ENCODE measurements around the gene YBX1.
A peak's percentile ranks its signal among the peaks of the same experiment; 100 is the strongest.
"Not testable (repeated sequence)": the region's sequence is repeated elsewhere in the genome, so short reads cannot be mapped to it uniquely, and the experiment has no call there.

Gene YBX1

DNA sequence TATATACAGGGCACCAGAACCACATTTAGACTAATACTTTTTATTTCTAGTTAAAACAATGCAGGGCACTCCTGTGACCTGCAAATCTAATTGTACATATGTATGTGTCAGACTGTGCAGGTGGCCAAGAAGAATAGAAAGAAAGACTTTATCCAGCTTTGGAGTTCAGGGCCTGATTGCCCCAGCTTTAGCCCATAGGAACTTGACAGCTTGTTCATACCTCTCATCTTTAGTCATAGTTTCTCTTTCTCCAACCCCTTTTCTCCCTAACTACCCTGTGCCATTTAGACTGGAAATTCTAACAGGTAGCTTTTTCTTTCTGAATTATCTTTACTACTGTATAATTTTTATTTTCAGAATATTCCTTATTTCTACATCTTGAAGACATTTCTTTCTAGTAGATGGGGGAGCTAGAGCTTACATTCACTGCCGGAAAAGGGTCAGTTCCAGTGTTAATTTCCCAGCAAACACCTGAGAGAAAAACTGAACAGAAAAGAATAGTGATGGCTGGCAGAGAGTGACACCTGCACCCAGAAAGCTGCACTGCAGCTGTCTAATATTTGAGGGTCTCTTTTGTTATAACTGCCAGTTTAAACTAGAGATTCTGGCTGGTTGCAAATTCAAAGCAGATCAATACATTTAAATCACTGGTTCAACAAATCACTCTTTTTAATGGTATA lies 8.4 kb downstream of the YBX1 start:
- peak; percentile 27 for FAIRE-seq

GRCh38 chr1:42691157-42691498 lies 8.9 kb downstream of the YBX1 start:
- FAIRE-seq: no peak

DNA sequence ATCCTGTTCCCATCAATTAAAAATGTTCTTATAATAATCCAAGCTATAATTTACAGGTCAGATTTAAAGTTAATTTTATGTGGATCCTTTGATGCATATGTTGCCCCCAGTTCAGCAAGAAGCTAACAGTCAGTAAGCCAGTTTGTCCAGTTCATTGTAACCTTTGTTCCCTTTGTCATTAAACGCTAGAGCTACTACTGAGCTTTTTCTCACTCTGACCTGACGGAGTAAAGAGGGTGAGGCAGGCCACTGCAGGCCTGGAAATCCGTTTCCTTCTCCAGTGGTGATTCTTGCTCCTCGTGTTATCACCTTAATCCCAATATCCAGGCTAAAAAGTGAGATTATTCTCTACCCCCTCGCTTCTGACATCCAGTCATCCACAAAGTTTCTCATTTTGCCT lies 10.2 kb downstream of the YBX1 start:
- FAIRE-seq: no peak

DNA sequence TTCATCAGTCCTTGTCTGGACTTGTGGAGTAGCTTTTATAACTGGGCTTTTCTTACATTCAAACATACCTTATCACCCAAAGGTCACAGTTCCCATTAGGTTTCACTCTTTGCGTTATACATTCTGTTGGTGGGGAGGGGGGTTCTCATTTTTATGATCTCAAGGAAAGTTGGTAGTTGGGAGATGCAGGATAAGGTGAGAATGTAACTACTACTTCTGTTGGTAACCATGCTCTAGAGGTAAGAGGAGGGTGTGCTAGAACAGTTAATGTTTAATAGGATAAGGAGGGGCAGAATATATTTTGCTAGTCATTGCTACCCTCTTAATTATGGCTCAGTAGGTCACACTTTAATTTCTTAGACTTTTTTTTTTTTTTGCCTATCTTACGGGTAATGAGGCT lies 10.7 kb downstream of the YBX1 start:
- FAIRE-seq: no peak

DNA sequence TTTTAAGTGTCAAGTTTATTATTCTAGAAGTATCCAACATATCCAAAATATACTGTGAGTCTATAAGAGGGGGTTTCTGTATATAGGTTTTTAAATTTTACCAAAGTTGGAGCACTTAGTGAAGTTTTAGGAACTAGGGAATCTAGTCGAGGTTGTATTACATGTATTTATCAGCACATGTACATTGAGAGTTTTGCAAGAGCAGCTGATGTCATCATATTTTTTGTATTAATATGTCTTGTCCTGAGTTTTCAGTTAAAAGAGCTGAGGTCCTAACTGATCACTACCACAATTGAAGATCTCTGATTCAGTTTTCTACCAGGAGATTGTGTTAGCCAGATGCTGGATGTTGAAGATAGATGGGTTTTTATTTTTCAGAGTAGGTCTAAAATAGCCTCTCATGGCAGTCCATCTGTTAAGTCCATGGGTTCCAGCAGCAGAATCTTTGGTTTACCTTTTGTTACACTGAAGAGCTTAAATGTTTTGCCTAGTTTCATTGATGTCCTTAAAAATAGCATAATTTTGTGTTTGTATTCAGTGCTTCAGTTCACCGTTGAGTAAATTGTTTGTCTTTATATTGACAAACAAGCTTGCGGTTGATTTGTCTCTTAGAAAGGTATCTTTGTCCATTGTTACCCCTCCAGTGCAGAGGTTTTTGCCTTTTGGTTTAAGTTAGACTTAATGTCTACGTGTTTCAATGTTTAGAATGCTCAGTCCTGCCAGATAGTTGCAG lies 16.0 kb downstream of the YBX1 start:
- FAIRE-seq: no peak

- FAIRE-seq: no peak
Observed at GRCh38 chr1:42700006-42700405, 17.8 kb downstream of the YBX1 start.

- FAIRE-seq: no peak
Observed at GRCh38 chr1:42703888-42704464, 21.8 kb downstream of the YBX1 start.

DNA sequence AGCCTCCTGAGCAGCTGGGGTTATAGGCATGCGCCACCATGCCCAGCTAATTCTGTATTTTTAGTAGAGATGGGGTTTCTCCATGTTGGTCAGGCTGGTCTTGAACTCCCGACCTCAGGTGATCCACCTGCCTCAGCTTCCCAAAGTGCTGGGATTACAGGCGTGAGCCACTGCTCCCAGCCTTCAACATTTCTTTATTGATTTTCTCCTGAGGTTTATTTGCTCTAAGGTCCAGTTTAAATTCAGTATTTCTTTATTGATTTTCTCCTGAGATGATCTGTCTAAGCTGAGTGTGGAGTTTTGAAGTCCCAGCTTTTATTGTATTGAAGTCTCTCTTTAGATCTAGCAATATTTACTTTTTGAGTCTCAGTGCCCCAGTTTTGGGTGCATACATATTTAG lies 30.6 kb downstream of the YBX1 start:
- FAIRE-seq: not testable (repeated sequence)

- FAIRE-seq: peak; percentile 71
Observed at GRCh38 chr1:42713293-42713692, 31.1 kb downstream of the YBX1 start.

- FAIRE-seq: not testable (repeated sequence)
Observed at GRCh38 chr1:42714441-42714840, 32.2 kb downstream of the YBX1 start.

GRCh38 chr1:42720868-42721267 lies 38.6 kb downstream of the YBX1 start:
- FAIRE-seq: no peak

DNA sequence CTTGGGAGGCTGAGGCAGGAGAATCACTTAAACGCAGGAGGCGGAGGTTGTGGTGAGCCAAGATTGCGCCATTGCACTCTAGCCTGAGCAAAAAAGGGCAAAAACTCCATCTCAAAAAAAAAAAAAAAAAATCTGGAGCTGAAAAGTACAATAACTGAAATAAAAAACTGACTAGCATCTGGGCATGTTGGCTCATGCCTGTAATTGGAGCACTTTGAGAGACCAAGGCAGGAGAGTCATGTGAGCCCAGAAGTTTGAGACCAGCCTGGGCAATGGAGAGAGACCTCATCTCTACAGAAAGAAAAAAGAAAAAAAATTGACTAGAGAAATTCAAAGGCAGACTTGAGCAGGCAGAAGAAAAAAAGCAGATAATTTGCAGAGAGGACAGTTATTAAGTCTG lies 39.7 kb downstream of the YBX1 start:
- no peak for FAIRE-seq

GRCh38 chr1:42722403-42722802 lies 40.2 kb downstream of the YBX1 start:
- peak; percentile 45 for FAIRE-seq

DNA sequence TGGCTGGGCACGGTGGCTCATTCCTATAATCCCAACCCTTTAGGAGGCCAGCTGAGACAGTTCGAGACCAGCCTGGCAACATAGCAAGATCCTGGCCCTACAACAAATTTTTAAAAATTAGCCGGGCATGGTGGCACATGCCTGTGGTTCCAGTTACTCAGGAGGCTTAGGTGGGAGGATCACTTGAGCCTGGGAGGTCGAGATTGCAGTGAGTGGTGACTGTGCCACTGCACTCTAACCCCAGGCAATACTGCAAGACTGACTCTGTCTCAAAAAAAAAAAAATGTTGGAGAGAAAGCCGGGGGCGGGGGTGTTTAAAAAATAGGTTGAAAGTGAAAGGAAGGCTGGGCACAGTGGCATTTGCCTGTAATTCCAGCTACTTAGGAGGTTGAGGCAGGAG lies 41.3 kb downstream of the YBX1 start:
- no peak for FAIRE-seq

GRCh38 chr1:42725820-42726219 lies 43.6 kb downstream of the YBX1 start:
- FAIRE-seq: peak; percentile 95

DNA sequence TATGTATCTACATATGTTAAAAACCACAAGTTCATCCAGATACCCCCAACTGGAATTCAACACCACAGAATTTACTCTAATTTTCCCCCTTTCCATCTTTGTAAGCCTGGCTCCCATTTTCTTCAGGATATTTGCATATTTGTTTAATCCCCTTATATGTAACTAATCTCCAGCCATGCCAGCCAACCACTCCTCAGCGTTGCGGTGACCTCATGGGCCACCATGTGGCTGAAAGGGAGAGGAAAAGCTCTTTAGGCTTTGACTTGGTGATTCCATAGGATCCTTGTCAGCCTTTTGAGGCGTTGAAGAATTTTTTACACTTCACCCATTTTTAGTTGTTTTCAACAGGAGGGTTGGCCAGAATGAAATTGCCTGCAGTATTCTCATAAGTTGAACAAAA lies 47.8 kb downstream of the YBX1 start:
- FAIRE-seq: no peak

GRCh38 chr1:42730988-42731387 lies 48.8 kb downstream of the YBX1 start:
- no peak for FAIRE-seq

- FAIRE-seq: no peak
Observed at GRCh38 chr1:42731585-42731984, 49.4 kb downstream of the YBX1 start.

DNA sequence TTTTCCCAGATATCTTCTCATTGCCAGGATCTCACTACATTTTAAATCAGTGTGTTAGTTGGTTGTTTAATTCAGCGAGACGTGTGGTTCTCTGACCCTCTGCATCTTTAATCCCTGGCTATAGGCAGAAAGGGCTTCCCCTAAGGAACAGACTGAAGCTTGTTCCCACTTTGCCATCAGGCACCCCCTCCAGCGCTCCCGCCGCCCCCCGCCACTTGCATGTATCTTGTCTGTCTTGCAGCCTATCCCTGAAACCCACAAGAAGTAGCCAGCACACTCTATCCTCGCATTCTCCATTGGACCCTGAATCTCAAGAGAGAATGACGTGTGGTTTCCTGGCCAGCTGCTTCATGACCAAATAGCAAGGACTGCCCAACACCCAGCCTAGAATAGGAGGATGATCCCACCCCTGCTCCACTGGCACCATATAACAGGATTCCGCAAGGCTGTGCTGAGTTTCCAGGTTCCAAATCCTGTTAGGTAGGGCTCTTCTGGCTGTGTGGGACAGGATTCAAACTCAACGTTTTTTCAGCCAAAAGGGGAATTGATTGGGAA lies 50.0 kb downstream of the YBX1 start:
- no peak for FAIRE-seq

- no peak for FAIRE-seq
Observed at GRCh38 chr1:42733415-42734200, 51.4 kb downstream of the YBX1 start.

GRCh38 chr1:42734201-42735035 lies 52.2 kb downstream of the YBX1 start:
- FAIRE-seq: no peak

- no peak for FAIRE-seq
Observed at GRCh38 chr1:42735056-42735455, 52.8 kb downstream of the YBX1 start.

Measured in G401.6 (cell line).